Measurements from ENCODE around the gene ZBTB21.
A peak's percentile ranks its signal among the peaks of the same experiment; 100 is the strongest.

ZBTB21 gene

DNA sequence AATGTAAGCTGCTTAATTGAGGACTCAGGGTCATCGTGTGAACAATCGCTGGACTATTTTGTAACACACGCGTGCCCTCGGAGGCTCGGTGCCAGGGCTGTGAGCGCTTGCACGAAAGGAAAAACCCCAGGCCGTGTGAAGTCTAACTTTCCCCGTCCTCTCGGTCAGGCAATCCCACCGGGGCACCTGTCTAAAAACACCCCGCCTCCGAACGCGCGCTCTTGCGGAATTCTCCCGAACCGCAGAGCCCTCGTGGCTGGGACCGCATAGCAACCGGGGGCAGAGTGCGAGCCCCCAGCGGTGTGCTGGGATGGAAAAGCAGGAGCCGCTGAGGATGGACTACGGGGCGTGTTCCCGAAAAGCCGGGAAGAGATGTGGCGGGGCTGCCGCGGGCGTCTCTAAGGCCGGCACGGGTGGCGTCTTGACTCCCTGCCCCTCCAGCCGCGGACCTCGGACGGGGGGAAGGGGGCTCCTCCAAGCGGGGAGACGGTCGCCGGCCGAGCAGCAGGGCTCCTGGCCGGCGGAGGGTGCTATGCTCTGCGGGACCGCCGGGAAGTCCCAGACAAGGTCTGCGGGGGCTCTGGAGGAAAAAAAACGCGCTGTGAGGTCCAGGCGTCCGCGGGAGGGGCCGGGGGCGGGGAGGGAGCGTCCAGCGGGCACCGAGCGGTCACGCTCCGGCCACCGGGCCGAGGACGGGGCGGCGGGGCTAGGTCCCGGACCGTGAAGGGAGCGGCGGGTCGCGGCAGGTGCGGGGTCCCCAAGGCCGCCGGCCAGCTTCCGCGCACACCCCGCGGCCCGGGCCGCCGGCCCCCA is 936 bp downstream of the ZBTB21 start:
- Histone ChIP-seq H3K27ac (peak overlapping the region; percentile 92), H3K79me2 (ENCODE audit: insufficient read depth, low read depth) (peaks cover 43% of the 10 kb centered on the region), H3K9ac (peak overlapping the region; percentile 95), H2AFZ (ENCODE audit: low read depth) (peak overlapping the region; percentile 58), H3K4me1 (ENCODE audit: low read depth, poor library complexity, severe bottlenecking) (peaks cover 28% of the 10 kb centered on the region), H4K20me1 (ENCODE audit: insufficient read depth) (no peaks in the 10 kb centered on the region), H3K27me3 (ENCODE audit: insufficient read depth, low read depth) (no peaks in the 10 kb centered on the region), H3K4me3 (IDR thresholded peaks at IDR 0.05; ENCODE audit: insufficient read depth, low read depth, low read length) (no peak overlapping the region), H3K4me2 (peak overlapping the region; percentile 55), H3K36me3 (ENCODE audit: insufficient read depth) (no peaks in the 10 kb centered on the region)
- TF ChIP-seq, protein P1, sequence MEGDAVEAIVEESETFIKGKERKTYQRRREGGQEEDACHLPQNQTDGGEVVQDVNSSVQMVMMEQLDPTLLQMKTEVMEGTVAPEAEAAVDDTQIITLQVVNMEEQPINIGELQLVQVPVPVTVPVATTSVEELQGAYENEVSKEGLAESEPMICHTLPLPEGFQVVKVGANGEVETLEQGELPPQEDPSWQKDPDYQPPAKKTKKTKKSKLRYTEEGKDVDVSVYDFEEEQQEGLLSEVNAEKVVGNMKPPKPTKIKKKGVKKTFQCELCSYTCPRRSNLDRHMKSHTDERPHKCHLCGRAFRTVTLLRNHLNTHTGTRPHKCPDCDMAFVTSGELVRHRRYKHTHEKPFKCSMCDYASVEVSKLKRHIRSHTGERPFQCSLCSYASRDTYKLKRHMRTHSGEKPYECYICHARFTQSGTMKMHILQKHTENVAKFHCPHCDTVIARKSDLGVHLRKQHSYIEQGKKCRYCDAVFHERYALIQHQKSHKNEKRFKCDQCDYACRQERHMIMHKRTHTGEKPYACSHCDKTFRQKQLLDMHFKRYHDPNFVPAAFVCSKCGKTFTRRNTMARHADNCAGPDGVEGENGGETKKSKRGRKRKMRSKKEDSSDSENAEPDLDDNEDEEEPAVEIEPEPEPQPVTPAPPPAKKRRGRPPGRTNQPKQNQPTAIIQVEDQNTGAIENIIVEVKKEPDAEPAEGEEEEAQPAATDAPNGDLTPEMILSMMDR (conservative IDR thresholded peaks at IDR 0.05; ENCODE audit: low read depth, low read length): no peak

DNA sequence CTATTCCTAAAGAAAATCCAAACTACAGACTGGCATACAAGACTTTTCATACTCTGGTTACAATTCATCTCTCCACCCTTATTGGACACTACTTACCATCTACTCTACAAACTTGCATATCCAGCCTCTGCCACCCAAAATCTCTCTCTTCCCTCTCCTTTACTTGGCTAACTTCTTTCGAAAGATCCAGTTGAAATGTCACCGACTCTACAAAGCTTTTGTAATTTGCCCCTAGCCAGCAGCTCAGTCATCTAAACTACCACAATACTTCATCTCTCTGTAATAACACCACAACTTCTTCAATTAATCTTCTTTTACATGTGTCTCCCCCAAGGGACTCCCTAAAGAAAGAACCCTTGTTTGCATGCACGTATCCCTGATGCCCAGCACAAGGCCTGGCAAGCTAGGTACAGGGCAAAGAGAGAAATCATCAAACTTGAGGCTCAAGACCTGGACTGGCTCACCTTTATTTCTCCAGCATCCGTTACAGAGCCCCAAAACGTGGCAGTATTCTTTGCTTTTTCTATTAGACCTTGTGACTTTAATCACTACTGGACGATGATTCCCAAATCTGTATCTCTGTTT is 2.7 kb downstream of the ZBTB21 start:
- Histone ChIP-seq H3K4me2 (no peak overlapping the region; the same call in 1 of the 2 replicates), H3K36me3 (ENCODE audit: insufficient read depth) (no peaks in the 10 kb centered on the region), H3K9ac (no peak overlapping the region), H4K20me1 (ENCODE audit: insufficient read depth) (no peaks in the 10 kb centered on the region), H3K4me1 (ENCODE audit: low read depth, poor library complexity, severe bottlenecking) (peaks cover 28% of the 10 kb centered on the region), H2AFZ (ENCODE audit: low read depth) (no peak overlapping the region), H3K27ac (no peak overlapping the region), H3K27me3 (ENCODE audit: insufficient read depth, low read depth) (no peaks in the 10 kb centered on the region), H3K4me3 (IDR thresholded peaks at IDR 0.05; ENCODE audit: insufficient read depth, low read depth, low read length) (no peak overlapping the region), H3K79me2 (ENCODE audit: insufficient read depth, low read depth) (peaks cover 43% of the 10 kb centered on the region)
- TF ChIP-seq, protein P1 (conservative IDR thresholded peaks at IDR 0.05; ENCODE audit: low read depth, low read length): no peak

DNA sequence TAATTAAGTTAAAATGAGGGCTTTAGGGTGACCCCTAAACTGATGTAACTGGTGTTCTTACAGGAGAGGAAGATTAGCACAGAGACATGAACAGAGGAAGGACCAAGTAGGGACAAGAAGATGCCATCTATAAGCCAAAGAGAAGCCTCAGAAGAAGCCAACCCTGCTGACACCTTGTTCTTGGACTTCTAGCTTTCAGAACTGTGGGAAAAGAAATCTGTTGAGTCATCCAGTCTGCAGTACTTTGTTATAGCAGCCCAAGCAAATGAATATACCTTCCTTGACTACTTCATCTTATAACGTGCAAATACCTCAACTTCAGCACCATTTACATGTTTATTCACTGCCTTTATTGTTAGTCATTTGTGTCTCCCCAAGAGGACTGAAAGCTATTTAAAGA is 3.4 kb downstream of the ZBTB21 start:
- TF ChIP-seq, protein P1 (conservative IDR thresholded peaks at IDR 0.05; ENCODE audit: low read depth, low read length): no peak
- Histone ChIP-seq H3K79me2 (ENCODE audit: insufficient read depth, low read depth) (peaks cover 46% of the 10 kb centered on the region), H3K9ac (no peak overlapping the region), H3K4me3 (IDR thresholded peaks at IDR 0.05; ENCODE audit: insufficient read depth, low read depth, low read length) (no peak overlapping the region), H3K27ac (no peak overlapping the region), H2AFZ (ENCODE audit: low read depth) (no peak overlapping the region), H3K4me1 (ENCODE audit: low read depth, poor library complexity, severe bottlenecking) (peaks cover 24% of the 10 kb centered on the region), H3K36me3 (ENCODE audit: insufficient read depth) (peaks cover 1% of the 10 kb centered on the region; the same call in 1 of the 2 replicates), H3K27me3 (ENCODE audit: insufficient read depth, low read depth) (no peaks in the 10 kb centered on the region), H4K20me1 (ENCODE audit: insufficient read depth) (no peaks in the 10 kb centered on the region), H3K4me2 (no peak overlapping the region; the same call in 1 of the 2 replicates)

DNA sequence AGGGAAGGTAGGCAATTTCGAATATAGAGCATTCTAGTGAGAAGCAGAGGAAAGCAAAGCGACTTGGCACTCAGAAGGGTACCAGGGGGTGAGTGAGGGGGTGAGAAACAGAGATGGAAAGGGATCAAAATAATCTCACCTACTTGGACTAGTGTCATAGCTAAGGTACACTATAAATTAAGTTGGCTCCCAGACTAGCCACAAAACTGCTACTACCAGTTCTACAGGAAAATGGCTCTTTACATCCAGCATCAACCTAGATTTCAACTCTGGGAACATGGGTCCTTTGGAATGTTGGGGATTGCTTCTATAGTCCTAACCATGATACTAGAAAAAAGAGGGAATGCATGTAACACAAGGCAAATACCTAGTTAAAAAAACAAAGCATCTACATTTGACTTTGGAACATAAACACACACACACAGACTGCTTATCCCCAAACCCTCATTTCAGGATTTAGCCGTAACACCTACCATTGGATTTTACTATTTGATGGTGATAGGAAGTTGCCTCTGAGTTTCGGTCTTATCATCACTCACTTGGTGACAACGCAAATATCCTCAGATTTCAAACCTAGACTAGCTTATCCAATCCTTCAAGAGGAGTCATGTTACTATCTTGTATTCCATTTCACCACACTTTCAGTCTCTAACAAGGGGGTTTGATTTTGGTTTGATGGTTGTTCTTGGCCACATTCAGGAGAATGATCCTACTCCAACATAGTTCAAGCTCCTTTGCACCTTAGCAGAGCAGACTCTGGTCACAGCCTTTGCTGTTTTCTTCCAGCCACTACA is 5.6 kb downstream of the ZBTB21 start:
- no peak overlapping the region for H3K4me2 ChIP-seq
- H3K27ac ChIP-seq: no peak overlapping the region
- TF ChIP-seq, protein P1 (conservative IDR thresholded peaks at IDR 0.05; ENCODE audit: low read depth, low read length): no peak
- H3K4me3 ChIP-seq (IDR thresholded peaks at IDR 0.05; ENCODE audit: insufficient read depth, low read depth, low read length): no peak overlapping the region
- H3K27me3 ChIP-seq (ENCODE audit: insufficient read depth, low read depth): no peaks in the 10 kb centered on the region
- no peaks in the 10 kb centered on the region for H4K20me1 ChIP-seq (ENCODE audit: insufficient read depth)
- H3K4me1 ChIP-seq (ENCODE audit: low read depth, poor library complexity, severe bottlenecking): peaks cover 18% of the 10 kb centered on the region
- H3K9ac ChIP-seq: no peak overlapping the region
- H3K36me3 ChIP-seq (ENCODE audit: insufficient read depth): peaks cover 6% of the 10 kb centered on the region; the same call in 1 of the 2 replicates
- peaks cover 56% of the 10 kb centered on the region for H3K79me2 ChIP-seq (ENCODE audit: insufficient read depth, low read depth)
- no peak overlapping the region for H2AFZ ChIP-seq (ENCODE audit: low read depth)
